ENCODE measurements around the gene E4F1. TPM values are rescaled to one million over a fixed set of nuclear protein-coding genes. Genes with fewer than 3 reads are reported as not detected.

The E4F1 gene, protein sequence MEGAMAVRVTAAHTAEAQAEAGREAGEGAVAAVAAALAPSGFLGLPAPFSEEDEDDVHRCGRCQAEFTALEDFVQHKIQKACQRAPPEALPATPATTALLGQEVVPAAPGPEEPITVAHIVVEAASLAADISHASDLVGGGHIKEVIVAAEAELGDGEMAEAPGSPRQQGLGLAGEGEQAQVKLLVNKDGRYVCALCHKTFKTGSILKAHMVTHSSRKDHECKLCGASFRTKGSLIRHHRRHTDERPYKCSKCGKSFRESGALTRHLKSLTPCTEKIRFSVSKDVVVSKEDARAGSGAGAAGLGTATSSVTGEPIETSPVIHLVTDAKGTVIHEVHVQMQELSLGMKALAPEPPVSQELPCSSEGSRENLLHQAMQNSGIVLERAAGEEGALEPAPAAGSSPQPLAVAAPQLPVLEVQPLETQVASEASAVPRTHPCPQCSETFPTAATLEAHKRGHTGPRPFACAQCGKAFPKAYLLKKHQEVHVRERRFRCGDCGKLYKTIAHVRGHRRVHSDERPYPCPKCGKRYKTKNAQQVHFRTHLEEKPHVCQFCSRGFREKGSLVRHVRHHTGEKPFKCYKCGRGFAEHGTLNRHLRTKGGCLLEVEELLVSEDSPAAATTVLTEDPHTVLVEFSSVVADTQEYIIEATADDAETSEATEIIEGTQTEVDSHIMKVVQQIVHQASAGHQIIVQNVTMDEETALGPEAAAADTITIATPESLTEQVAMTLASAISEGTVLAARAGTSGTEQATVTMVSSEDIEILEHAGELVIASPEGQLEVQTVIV
- 18.2 to 26.6 TPM (median 23.6 TPM) in 5 replicates for total RNA-seq (2022; extraction: Qiagen RNA extraction; ENCODE audit: low read depth)

GRCh38 chr16:2223221-2223941 lies at the start of gene E4F1:
TSS of gene E4F1 (plus strand) at chr16:2223591. CDS start at chr16:2223614, 23 bp downstream.

GRCh38 chr16:2196162-2196980 lies 27.0 kb upstream of the E4F1 start, which contains the start of gene CASKIN1:
TSS of gene CASKIN1 (minus strand) at chr16:2196605. CDS start at chr16:2196432, 173 bp downstream.

DNA sequence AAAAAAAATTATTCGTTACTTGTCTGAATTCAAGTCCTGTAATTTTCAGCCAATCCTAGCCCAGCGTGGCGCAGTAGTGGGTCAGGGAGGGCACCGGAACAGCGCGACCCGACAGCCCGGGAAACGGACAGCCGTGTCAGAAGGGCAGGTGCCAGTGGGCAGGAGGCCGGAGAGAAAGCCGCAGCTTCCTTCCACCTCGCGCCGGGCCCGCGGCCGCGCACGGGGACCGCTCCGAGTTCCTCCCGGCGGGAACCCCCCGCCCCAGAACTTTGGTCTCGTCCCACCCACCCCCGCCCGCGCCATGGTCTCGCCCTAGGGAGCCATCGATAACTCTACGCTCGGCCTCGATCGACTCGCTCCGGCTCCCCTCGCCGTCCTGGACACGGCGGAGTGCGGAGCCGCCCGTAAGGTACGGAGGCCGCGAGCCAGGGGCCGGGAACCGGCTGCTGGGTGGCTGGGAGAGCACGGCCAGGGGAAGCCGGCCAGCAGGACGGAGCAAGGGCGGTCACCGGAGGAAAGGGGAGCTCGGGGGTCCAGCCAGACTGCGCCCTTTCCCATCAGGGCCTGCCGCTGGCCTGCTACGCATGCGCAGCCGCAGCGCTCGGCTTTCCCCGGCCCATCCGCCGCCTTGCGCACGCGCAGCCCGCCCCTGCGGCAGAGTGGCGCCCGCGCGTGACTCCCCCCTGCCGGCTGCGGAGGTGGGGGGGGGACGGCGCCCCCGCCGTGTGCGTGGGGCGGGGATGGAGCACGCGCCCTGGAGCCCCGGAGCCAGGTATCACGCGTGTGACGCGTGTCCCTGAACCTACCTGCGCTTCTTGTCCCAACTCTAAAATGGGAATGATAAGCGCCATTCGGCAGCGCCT lies 18.1 kb upstream of the E4F1 start, which contains the start of gene MLST8:
MLST8 (plus strand) TSS at position 351 of the 863 bp plus-strand sequence. CDS start 632 bp downstream, outside the sequence.

DNA sequence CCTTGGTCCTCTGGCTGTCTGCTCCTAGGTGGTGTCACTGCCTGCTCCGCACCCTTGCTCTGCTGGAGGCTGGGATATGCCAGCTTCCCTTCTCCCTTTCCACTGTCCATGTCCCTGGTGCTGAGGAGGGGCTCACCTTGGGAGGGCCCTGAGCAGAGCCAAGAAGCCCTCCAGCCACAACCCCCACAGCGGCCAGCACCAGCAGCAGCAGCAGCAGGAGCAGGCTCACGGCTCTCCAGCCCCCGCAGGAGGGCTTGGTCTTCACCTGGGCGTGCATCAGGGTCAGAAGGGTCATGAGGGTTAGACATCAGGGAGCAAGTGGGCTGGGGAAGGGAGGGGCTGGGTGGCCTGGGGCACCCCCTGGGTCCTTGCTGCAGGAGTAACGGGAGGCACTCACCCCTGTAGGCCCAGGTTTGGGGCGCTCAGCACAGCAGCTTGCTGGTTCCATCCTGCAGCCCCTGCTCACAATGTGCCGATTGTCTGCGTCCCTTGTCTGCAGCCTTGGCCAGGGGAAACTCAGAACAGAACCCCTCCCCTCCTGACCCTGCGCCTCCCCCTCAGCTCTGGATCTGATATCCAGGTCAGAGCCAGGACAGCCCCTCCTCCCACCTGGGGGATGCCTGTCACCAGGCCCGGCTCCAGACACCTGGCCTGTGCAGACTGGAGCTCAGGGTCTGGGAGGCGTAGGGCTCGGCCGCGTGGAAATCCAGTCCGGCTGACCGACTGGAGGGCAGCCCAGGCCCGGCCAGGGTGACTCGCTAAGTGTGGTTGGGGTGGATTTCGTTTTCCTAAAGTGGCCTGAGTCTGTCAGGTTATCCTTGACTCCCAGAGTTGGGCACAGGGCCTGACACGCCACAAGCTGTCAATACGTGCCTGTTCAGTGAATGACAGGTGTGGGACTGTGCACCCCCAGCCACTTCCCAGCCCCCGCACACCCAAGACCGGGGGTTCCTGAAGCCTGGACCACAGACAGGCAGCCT lies 12.7 kb upstream of the E4F1 start, which contains the start of gene BRICD5:
BRICD5 (minus strand) TSS at position 478 of the 980 bp plus-strand sequence; CDS start at position 448, 30 bp downstream.

DNA sequence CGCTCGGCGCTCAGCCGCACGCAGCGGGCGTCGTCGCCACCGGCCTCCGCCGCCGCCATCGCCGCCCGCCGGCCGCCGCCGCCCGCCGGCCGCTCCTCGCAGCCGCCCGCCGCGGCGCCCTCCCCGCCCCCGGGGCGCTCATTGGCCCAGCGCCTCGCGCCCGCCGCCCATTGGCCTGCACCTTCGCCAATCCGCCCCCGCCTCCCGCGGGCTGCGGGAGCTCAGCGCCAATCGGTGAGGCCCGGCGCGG lies 8.7 kb upstream of the E4F1 start, which contains the start of gene PGP:
PGP (minus strand) TSS at position 122 of the 250 bp plus-strand sequence; CDS start at position 59, 63 bp downstream.

GRCh38 chr16:2236337-2237101 lies 13.1 kb downstream of the E4F1 start, which contains the start of gene DNASE1L2:
TSS of gene DNASE1L2 (plus strand) at chr16:2236444. CDS start at chr16:2236817, 373 bp downstream.

GRCh38 chr16:2251296-2252111 lies 28.1 kb downstream of the E4F1 start, which contains the start of gene ECI1:
TSS of gene ECI1 (minus strand) at chr16:2251587. CDS start at chr16:2251566, 21 bp downstream.

GRCh38 chr16:2267913-2268666 lies 44.7 kb downstream of the E4F1 start, which contains the start of gene RNPS1:
TSS of gene RNPS1 (minus strand) at chr16:2268126. CDS start at chr16:2264643, 3,483 bp downstream.

Other genes with a start within 250 kb of the E4F1 start
- 0.14 to 0.29 TPM (median 0.25 TPM) in 5 replicates for gene NOXO1, start 242.1 kb upstream of the E4F1 start, total RNA-seq (2022; extraction: Qiagen RNA extraction; ENCODE audit: low read depth)
- gene GFER, start 239.4 kb upstream of the E4F1 start, total RNA-seq (2022; extraction: Qiagen RNA extraction; ENCODE audit: low read depth) = 26.3 to 42.5 TPM (median 39.7 TPM) in 5 replicates
- gene SYNGR3, start 233.6 kb upstream of the E4F1 start, total RNA-seq (2022; extraction: Qiagen RNA extraction; ENCODE audit: low read depth) = 6.4 to 7.6 TPM (median 6.9 TPM) in 5 replicates
- 44.1 to 62.0 TPM (median 55.9 TPM) in 5 replicates for gene ZNF598, start 213.8 kb upstream of the E4F1 start, total RNA-seq (2022; extraction: Qiagen RNA extraction; ENCODE audit: low read depth)
- gene NPW, start 203.8 kb upstream of the E4F1 start, total RNA-seq (2022; extraction: Qiagen RNA extraction; ENCODE audit: low read depth) = 0.74 to 1.3 TPM (median 0.99 TPM) in 5 replicates
- 38.6 to 58.8 TPM (median 54.7 TPM) in 5 replicates for gene NHERF2, start 196.7 kb upstream of the E4F1 start, total RNA-seq (2022; extraction: Qiagen RNA extraction; ENCODE audit: low read depth)
- gene NTHL1, start 175.8 kb upstream of the E4F1 start, total RNA-seq (2022; extraction: Qiagen RNA extraction; ENCODE audit: low read depth) = 34.0 to 46.7 TPM (median 42.0 TPM) in 5 replicates
- gene TSC2, start 175.6 kb upstream of the E4F1 start, total RNA-seq (2022; extraction: Qiagen RNA extraction; ENCODE audit: low read depth) = 34.3 to 44.5 TPM (median 38.4 TPM) in 5 replicates
- gene PKD1, start 87.7 kb upstream of the E4F1 start, total RNA-seq (2022; extraction: Qiagen RNA extraction; ENCODE audit: low read depth) = 41.9 to 56.6 TPM (median 50.2 TPM) in 5 replicates
- gene RAB26, start 75.0 kb upstream of the E4F1 start, total RNA-seq (2022; extraction: Qiagen RNA extraction; ENCODE audit: low read depth) = 3.0 to 4.5 TPM (median 3.3 TPM) in 5 replicates
- gene TRAF7, start 67.8 kb upstream of the E4F1 start, total RNA-seq (2022; extraction: Qiagen RNA extraction; ENCODE audit: low read depth) = 39.0 to 67.9 TPM (median 55.5 TPM) in 5 replicates
- gene CASKIN1, start 27.0 kb upstream of the E4F1 start, total RNA-seq (2022; extraction: Qiagen RNA extraction; ENCODE audit: low read depth) = 0.32 to 1.8 TPM (median 0.50 TPM) in 5 replicates
- 44.7 to 55.3 TPM (median 47.9 TPM) in 5 replicates for gene MLST8, start 18.1 kb upstream of the E4F1 start, total RNA-seq (2022; extraction: Qiagen RNA extraction; ENCODE audit: low read depth)
- 3.1 to 5.9 TPM (median 5.4 TPM) in 5 replicates for gene BRICD5, start 12.7 kb upstream of the E4F1 start, total RNA-seq (2022; extraction: Qiagen RNA extraction; ENCODE audit: low read depth)
- gene PGP, start 8.8 kb upstream of the E4F1 start, total RNA-seq (2022; extraction: Qiagen RNA extraction; ENCODE audit: low read depth) = 16.4 to 32.8 TPM (median 30.5 TPM) in 5 replicates
- 0.63 to 1.3 TPM (median 1.2 TPM) in 5 replicates for gene DNASE1L2, start 12.9 kb downstream of the E4F1 start, total RNA-seq (2022; extraction: Qiagen RNA extraction; ENCODE audit: low read depth)
- gene ECI1, start 28.0 kb downstream of the E4F1 start, total RNA-seq (2022; extraction: Qiagen RNA extraction; ENCODE audit: low read depth) = 42.5 to 84.9 TPM (median 76.3 TPM) in 5 replicates
- gene RNPS1, start 44.5 kb downstream of the E4F1 start, total RNA-seq (2022; extraction: Qiagen RNA extraction; ENCODE audit: low read depth) = 254 to 293 TPM (median 274 TPM) in 5 replicates
- 15.3 to 19.5 TPM (median 17.5 TPM) in 5 replicates for gene ABCA3, start 117.1 kb downstream of the E4F1 start, total RNA-seq (2022; extraction: Qiagen RNA extraction; ENCODE audit: low read depth)
- 22.1 to 27.6 TPM (median 23.0 TPM) in 5 replicates for gene CCNF, start 205.9 kb downstream of the E4F1 start, total RNA-seq (2022; extraction: Qiagen RNA extraction; ENCODE audit: low read depth)
- 16.3 to 25.4 TPM (median 22.3 TPM) in 5 replicates for gene TEDC2, start 236.5 kb downstream of the E4F1 start, total RNA-seq (2022; extraction: Qiagen RNA extraction; ENCODE audit: low read depth)
- gene NTN3, start 247.7 kb downstream of the E4F1 start, total RNA-seq (2022; extraction: Qiagen RNA extraction; ENCODE audit: low read depth) = 0.03 TPM in 1 of 5 replicates, not detected in the others

Data from A549 treated with DMSO at 1 μM for 4 hours (cell line).